NT2/D1 (cell line): ENCODE measurements around the gene MYO3B.

Experiments
- DNase-seq: peaks from one replicate; pipeline ENCODE4 v3.0.0-alpha.2; 2011; ENCODE audit warnings: low read depth, low spot score
- H3K27me3 ChIP-seq: 2 replicates; pipeline ENCODE4 v1.6.0; 2011; ENCODE audit warnings: mild to moderate bottlenecking; ENCODE audit not compliant: insufficient read length, insufficient read depth
- H3K36me3 ChIP-seq: 2 replicates; pipeline ENCODE4 v1.6.1; 2011; ENCODE audit warnings: mild to moderate bottlenecking, low read length, mixed read lengths; ENCODE audit not compliant: insufficient read depth, insufficient read length
- H3K4me1 ChIP-seq: 2 replicates; pipeline ENCODE4 v1.5.1; 2011; ENCODE audit not compliant: insufficient read depth, insufficient read length
- H3K4me3 ChIP-seq: 2 replicates; pipeline ENCODE4 v1.5.1; 2011; ENCODE audit warnings: low read depth; ENCODE audit not compliant: insufficient read length
- H3K9ac ChIP-seq: 2 replicates; pipeline ENCODE4 v1.6.0; 2011; ENCODE audit warnings: low read depth; ENCODE audit not compliant: insufficient read length
- H3K9me3 ChIP-seq: 2 replicates; pipeline ENCODE4 v1.5.1; 2011; ENCODE audit warnings: mild to moderate bottlenecking, low read length; ENCODE audit not compliant: insufficient read depth
- SUZ12 ChIP-seq: IDR thresholded peaks from 2 replicates; pipeline ENCODE4 v1.6.1; 2011; ENCODE audit not compliant: insufficient read length, insufficient read depth; ENCODE audit errors: extremely low read depth
- YY1 ChIP-seq: IDR thresholded peaks from 2 replicates; pipeline ENCODE4 v1.6.1; 2011; ENCODE audit not compliant: insufficient read length, insufficient read depth
- ZNF274 ChIP-seq: IDR thresholded peaks from 2 replicates; pipeline ENCODE4 v1.6.1; 2011; ENCODE audit warnings: mild to moderate bottlenecking, low read depth, low read length

Gene MYO3B

DNA sequence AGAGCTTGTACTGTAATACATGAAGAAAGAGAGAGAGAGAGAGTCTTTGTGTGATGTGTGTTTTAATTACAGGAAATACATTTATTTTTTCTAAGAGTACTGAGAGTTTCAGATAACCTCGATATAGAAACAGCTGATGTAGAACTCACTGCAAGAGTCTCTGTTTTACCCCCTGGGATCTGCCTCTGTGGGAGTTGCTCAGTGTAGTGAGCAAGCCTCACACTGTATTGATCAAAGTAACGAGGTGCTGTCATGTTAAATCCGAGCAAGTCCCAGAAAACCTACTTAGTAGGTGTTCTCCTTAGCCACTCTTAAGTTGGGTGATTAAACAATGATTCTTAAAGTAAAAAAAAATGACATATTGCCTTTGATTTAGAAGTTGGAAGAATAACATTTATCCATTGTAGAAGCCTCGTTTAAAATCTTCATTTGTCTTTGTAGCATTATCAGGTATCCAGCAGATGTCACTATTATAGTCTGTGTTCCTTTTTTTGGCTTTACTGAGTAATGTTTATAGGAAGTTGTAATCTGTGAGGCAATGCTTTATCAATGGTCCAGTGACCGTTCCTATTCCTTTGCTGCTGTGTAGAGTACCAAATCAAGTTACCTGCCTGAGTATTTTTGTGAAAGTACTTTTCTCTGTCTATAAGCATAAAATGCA, 219.0 kb downstream of the MYO3B start:
- Histone ChIP-seq H3K4me3 (no peak overlapping the region), H3K27me3 (no peaks in the 10 kb centered on the region), H3K9me3 (no peaks in the 10 kb centered on the region), H3K4me1 (no peaks in the 10 kb centered on the region), H3K36me3 (no peaks in the 10 kb centered on the region), H3K9ac (no peak overlapping the region)
- DNase-seq, result no peak
- TF ChIP-seq YY1 (no peak), ZNF274 (no peak), SUZ12 (no peak)

DNA sequence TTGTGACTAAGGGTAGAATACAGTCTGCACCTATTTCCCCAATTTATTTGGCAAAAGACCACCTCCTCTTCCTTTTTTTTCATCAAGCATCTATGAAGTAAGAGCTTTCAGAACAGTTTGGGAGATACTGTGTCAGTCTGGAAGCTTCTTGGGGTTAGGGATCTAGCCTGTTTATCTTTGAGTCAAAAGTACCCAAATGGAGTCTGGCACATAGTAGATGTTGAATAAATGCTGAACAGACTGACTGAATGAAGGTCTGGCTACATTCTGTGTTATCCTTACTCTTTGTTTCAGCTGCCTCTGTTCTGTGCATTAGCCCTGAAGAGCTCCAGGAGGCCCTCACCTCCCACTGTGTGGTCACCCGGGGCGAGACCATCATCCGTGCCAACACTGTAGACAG, 223.2 kb downstream of the MYO3B start:
- Histone ChIP-seq H3K9me3 (no peaks in the 10 kb centered on the region), H3K27me3 (no peaks in the 10 kb centered on the region), H3K4me1 (no peaks in the 10 kb centered on the region), H3K4me3 (no peak overlapping the region), H3K9ac (no peak overlapping the region), H3K36me3 (no peaks in the 10 kb centered on the region)
- DNase-seq, result no peak
- TF ChIP-seq YY1, result no peak
- TF ChIP-seq ZNF274, result no peak
- TF ChIP-seq SUZ12, result no peak

DNA sequence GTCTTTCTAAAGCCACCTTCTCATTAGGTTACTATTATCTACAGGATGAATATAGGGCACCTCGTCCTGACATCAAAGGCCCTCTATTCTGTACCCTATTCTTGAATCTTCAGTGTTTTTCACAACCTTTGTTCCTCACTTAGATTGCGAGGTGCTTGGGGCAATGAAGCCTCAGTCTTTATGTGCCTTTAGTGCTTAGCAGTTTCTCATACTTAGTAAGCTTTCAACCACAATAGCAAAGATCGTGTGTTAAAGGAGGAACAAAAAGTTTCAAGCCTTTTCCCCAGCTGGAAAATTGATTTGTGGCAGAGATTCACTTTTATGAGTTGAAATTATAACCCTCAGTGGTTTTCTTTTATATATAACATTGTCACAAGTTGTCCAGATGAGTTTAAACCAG, 226.9 kb downstream of the MYO3B start:
- DNase-seq, result no peak
- H3K27me3 ChIP-seq, result no peaks in the 10 kb centered on the region
- TF ChIP-seq YY1, result no peak

GRCh38 chr2:170405326-170405725, 227.4 kb downstream of the MYO3B start:
- H3K4me3 ChIP-seq, result no peak overlapping the region
- no peaks in the 10 kb centered on the region for H3K36me3 ChIP-seq
- H3K27me3 ChIP-seq, result no peaks in the 10 kb centered on the region
- TF ChIP-seq SUZ12 (no peak), ZNF274 (no peak), YY1 (no peak)
- DNase-seq, result no peak
- H3K9ac ChIP-seq, result no peak overlapping the region
- H3K9me3 ChIP-seq, result no peaks in the 10 kb centered on the region
- H3K4me1 ChIP-seq, result no peaks in the 10 kb centered on the region

More for the DNA sequence above, 226.9 kb downstream of the MYO3B start:
- Histone ChIP-seq H3K4me3 (no peak overlapping the region), H3K9me3 (no peaks in the 10 kb centered on the region), H3K4me1 (no peaks in the 10 kb centered on the region), H3K36me3 (no peaks in the 10 kb centered on the region), H3K9ac (no peak overlapping the region)

GRCh38 chr2:170408461-170409163, 230.7 kb downstream of the MYO3B start:
- peak; percentile 5 for DNase-seq
- Histone ChIP-seq H3K4me3 (no peak overlapping the region), H3K36me3 (no peaks in the 10 kb centered on the region), H3K9me3 (no peaks in the 10 kb centered on the region), H3K9ac (no peak overlapping the region), H3K27me3 (no peaks in the 10 kb centered on the region), H3K4me1 (peaks cover 3% of the 10 kb centered on the region)
- TF ChIP-seq SUZ12 (no peak), YY1 (no peak), ZNF274 (no peak)

DNA sequence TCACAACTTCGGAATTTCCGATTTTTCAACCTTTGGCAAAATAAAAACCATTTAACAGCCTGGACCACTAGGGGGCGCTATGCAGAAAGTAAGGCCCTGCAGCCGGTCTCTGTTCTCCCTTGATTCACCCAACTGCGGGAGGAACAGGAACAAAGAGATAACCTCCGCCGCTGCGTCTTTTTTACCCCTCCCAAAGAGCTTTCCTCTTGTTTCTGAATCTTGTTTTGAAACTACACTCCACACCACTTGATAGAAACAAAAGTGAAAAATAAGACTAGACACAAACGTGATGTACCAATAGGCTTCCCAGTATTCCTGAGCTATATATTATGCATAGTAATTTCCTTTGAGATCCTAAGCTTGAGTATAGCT, 231.2 kb downstream of the MYO3B start:
- peak; percentile 78 for DNase-seq
- Histone ChIP-seq H3K4me3 (no peak overlapping the region), H3K27me3 (no peaks in the 10 kb centered on the region)

GRCh38 chr2:170411660-170412059, 233.7 kb downstream of the MYO3B start:
- Histone ChIP-seq H3K4me3 (no peak overlapping the region), H3K9ac (no peak overlapping the region), H3K9me3 (no peaks in the 10 kb centered on the region), H3K36me3 (no peaks in the 10 kb centered on the region), H3K4me1 (peaks cover 3% of the 10 kb centered on the region), H3K27me3 (no peaks in the 10 kb centered on the region)
- no peak for DNase-seq
- no peak for TF ChIP-seq SUZ12
- no peak for TF ChIP-seq YY1
- TF ChIP-seq ZNF274, result no peak

More for the DNA sequence above, 231.2 kb downstream of the MYO3B start:
- Histone ChIP-seq H3K36me3 (no peaks in the 10 kb centered on the region), H3K4me1 (peaks cover 3% of the 10 kb centered on the region), H3K9me3 (no peaks in the 10 kb centered on the region), H3K9ac (no peak overlapping the region)
- TF ChIP-seq SUZ12, result no peak
